ENCODE results near the gene TMPRSS9.
"Not testable (repeated sequence)": the region's sequence is repeated elsewhere in the genome, so short reads cannot be mapped to it uniquely, and the experiment has no call there.

Gene TMPRSS9

GRCh38 chr19:2342656-2343288 lies 17.3 kb upstream of the TMPRSS9 start:
- no peak for DNase-seq (ENCODE audit: low read depth in 2 of 2)

GRCh38 chr19:2343289-2343982 lies 16.6 kb upstream of the TMPRSS9 start:
- no peak for DNase-seq (ENCODE audit: low read depth in 2 of 2)

GRCh38 chr19:2344381-2344870 lies 15.6 kb upstream of the TMPRSS9 start:
- DNase-seq (ENCODE audit: low read depth in 2 of 2) = no peak

- no peak for DNase-seq (ENCODE audit: low read depth in 2 of 2)
These were observed 15.0 kb upstream of the TMPRSS9 start for GRCh38 chr19:2345076-2345475.

GRCh38 chr19:2345794-2346663 lies 14.0 kb upstream of the TMPRSS9 start:
- DNase-seq (ENCODE audit: low read depth in 2 of 2) = no peak

- not testable (repeated sequence) for DNase-seq (ENCODE audit: low read depth in 2 of 2)
These were observed 10.2 kb upstream of the TMPRSS9 start for GRCh38 chr19:2349818-2350217.

- DNase-seq (ENCODE audit: low read depth in 2 of 2) = no peak
These were observed 9.4 kb upstream of the TMPRSS9 start for GRCh38 chr19:2350656-2351055.

- no peak for DNase-seq (ENCODE audit: low read depth in 2 of 2)
These were observed 8.5 kb upstream of the TMPRSS9 start for GRCh38 chr19:2351591-2351990.

GRCh38 chr19:2352121-2352520 lies 7.9 kb upstream of the TMPRSS9 start:
- no peak for DNase-seq (ENCODE audit: low read depth in 2 of 2)

- no peak for DNase-seq (ENCODE audit: low read depth in 2 of 2)
These were observed 6.7 kb upstream of the TMPRSS9 start for GRCh38 chr19:2353159-2353886.

- no peak for DNase-seq (ENCODE audit: low read depth in 2 of 2)
These were observed 6.0 kb upstream of the TMPRSS9 start for GRCh38 chr19:2353887-2354592.

GRCh38 chr19:2354670-2355069 lies 5.4 kb upstream of the TMPRSS9 start:
- no peak for DNase-seq (ENCODE audit: low read depth in 2 of 2)

- DNase-seq (ENCODE audit: low read depth in 2 of 2) = no peak
These were observed 4.7 kb upstream of the TMPRSS9 start for GRCh38 chr19:2355168-2356035.

- DNase-seq (ENCODE audit: low read depth in 2 of 2) = no peak
These were observed 3.9 kb upstream of the TMPRSS9 start for GRCh38 chr19:2356036-2356646.

GRCh38 chr19:2357279-2358206 lies 2.5 kb upstream of the TMPRSS9 start:
- DNase-seq (ENCODE audit: low read depth in 2 of 2) = no peak

- no peak for DNase-seq (ENCODE audit: low read depth in 2 of 2)
These were observed 1.4 kb upstream of the TMPRSS9 start for GRCh38 chr19:2358548-2359173.

GRCh38 chr19:2360833-2361232 lies 768 bp downstream of the TMPRSS9 start:
- no peak for DNase-seq (ENCODE audit: low read depth in 2 of 2)
